ENCODE data around the gene WEE2.

DNA sequence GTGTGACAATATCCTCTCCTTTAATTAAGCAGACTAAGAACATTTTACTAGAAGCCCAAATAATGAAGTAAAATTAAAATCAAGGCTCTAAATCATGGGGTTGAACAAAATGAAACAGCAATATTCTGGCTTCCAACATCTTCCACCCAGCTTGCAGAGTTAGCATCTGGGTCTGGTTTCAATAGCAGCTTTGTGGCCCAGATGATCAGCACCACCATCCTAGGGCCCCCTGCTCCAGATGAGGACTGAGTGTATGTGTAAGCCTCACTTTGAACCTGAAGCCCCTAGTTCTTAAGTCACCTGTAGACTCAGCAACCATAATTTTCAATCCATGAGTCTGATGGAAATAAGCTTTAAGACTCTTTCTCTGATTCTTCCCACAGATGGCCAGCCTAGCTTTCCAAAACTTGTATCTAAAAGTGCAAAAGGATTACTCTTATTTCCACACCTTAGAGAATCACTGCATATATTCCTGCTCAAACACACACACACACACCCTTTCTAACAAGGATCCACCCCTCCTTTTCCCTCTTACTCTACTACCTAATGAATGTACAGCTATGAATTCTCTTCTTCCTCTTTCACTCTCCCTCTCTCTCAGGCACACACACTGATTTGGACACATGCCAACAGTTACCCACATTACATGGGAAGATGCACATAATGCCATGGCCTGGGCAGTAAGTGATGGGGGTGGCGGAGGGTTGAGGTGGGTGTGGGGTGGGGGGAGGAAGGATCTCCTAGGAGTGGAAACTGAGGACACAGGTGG, 9.7 kb upstream of the WEE2 start:
- TF ChIP-seq, protein P1, sequence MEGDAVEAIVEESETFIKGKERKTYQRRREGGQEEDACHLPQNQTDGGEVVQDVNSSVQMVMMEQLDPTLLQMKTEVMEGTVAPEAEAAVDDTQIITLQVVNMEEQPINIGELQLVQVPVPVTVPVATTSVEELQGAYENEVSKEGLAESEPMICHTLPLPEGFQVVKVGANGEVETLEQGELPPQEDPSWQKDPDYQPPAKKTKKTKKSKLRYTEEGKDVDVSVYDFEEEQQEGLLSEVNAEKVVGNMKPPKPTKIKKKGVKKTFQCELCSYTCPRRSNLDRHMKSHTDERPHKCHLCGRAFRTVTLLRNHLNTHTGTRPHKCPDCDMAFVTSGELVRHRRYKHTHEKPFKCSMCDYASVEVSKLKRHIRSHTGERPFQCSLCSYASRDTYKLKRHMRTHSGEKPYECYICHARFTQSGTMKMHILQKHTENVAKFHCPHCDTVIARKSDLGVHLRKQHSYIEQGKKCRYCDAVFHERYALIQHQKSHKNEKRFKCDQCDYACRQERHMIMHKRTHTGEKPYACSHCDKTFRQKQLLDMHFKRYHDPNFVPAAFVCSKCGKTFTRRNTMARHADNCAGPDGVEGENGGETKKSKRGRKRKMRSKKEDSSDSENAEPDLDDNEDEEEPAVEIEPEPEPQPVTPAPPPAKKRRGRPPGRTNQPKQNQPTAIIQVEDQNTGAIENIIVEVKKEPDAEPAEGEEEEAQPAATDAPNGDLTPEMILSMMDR (IDR thresholded peaks at IDR 0.05; ENCODE audit: low read length) = no peak
- TF ChIP-seq EZH2 (IDR thresholded peaks at IDR 0.05; ENCODE audit: borderline replicate concordance, low read length) = no peak

All from OCI-LY1 (cell line).